ENCODE data around the gene SLC1A3.

The SLC1A3 gene

DNA sequence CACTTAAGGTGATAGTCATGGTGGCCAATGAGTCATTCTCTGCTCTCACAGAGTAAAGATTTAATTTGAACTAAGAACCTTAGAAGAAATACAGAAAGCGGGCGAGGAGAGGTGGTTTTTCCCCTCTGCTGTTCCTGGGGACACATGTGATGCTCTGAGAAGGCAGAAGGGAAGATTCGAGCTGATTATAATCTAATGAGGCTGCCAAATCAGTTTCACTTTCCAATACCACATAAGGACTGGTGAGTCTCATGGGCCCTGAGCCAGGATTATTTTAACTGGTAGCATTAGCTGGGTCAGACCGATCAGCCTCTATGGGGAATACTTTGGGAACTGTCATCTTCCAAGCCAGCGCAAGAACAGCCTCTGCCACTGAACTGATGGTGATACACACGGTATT, 116.5 kb downstream of the SLC1A3 start:
- DNase-seq: no peak

DNA sequence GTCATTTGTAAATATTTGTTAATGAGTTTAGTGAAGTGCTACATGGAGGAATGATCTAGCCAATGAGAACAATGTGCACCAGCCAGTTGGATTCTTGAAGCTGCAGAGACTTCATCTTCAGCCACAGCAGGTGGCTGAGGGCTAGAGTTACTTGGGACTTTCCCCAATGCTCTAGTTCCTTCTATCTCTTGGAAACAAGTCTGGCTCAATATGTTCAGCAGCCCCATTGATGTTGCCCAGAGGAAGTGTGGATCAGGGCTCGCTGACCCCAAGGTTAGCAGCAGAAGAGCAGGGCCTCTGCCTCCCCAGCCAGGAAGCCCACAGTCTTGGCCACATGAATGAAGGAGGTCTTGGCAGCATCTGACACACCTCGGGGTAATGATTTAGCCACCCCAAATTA, 117.5 kb downstream of the SLC1A3 start:
- no peak for DNase-seq

DNA sequence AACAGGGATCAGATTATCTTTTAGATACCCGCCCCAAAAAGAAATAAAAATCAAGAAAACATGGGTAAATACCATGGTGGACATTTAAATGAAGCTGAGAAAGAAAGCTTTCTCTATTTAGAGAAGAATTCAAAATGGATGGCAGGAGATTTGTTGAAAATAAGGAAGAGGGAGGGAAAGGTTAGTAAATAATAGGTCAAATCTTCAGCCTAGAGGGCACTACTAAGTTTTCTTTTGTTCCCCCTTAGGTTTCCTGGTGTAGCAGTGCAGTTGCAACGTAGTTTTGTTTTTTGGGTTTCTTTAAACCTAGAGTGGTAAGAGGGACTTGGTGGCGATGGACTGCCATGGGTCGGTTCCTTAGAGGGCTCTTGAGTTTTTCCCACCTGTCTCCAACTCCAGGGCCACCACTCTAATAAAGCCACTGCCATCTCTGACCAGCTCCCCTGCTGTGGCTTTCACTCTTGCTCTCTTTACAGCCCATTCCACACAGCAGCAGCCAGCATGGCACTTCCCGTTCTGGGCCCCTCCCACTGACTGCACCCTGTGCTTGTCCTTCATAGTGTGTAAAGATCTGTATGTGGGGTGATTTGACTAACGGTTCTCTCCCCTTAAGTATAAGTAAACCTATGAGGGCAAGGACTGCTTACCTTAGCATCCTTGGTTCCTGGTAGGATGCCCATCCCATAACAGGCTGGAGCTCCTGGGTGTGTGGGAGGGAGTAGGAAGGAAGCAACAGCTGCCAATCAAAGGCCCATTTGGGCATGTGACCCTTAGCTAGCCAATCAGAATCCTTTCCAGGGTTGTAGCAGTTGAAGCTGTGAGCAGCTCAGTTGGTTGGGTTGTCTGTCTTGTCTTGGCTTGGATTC, 118.3 kb downstream of the SLC1A3 start:
- DNase-seq: no peak

DNA sequence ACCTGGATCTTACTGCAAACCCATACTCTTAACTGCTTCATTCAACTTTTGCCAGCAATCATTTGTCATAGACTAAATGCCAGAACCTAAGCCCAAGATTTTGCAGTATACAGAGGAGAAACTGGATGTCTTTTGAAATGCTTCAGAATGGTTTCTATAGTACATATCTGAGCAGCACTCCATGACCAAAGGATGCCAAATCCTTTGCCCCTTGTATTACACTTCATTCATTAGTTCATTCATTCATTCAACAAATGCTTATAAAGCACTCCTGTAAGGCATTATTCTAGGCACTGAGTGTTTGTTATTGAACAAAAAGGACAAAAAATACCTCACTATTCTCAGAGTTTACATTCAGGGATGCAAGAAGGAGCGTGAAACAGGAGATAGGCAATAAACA, 119.9 kb downstream of the SLC1A3 start:
- no peak for DNase-seq

DNA sequence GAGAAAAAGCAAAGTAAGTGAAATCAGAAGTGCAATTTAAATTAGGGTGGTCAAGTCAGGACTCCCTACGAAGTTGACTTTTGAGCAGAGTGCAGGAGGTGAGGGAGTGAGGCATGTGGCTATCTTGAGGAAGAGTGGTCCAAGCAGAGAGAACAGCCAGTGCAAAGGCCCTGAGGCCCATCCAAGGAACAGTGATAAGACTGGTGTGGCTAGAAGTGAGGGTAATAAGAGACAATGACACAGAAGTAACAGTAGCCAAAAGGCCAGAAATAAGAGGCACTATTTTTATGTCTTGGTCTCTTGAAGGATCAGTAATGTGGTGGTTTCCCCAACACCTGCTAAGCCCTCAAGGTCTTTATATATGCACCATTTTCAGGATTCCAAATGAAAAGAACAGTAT, 120.4 kb downstream of the SLC1A3 start:
- no peak for DNase-seq

DNA sequence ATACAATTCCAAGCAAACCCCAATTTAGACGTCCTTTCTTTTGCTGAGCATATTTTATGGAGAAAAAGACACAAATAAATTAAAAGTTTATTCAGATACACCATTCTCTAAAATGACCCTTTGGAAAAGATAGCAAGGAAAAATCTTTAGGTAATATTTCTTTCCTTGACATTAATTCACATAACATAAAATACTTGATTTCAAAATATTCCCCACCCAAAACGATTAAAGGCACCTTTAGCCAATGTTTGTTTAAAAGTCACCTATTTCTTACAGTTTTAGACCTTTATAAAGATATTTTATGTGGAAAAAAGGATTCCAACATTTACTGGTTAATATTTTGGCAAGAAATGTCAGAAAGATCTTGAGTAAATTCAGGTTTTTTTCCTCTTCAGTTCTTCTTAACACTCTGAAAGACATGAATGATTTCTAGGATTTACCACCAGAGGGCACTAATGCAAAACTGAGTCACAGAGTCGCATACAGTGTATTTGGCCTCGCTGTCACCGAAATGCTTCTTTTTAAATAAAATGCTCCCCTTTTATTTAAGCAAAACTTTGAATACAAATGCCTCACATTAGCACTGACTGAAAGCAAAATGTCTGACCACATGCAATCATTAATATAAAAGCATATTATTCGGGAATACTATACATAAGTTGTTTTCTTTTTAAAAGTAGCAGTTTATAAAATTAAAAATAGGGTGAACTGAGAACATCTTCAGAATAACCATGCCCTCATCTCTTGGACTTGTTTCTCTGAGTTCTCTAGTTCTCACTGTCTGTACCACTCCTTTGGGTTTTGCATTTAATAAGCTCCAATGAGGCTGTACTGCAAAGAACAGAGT, 122.5 kb downstream of the SLC1A3 start:
- DNase-seq: no peak

DNA sequence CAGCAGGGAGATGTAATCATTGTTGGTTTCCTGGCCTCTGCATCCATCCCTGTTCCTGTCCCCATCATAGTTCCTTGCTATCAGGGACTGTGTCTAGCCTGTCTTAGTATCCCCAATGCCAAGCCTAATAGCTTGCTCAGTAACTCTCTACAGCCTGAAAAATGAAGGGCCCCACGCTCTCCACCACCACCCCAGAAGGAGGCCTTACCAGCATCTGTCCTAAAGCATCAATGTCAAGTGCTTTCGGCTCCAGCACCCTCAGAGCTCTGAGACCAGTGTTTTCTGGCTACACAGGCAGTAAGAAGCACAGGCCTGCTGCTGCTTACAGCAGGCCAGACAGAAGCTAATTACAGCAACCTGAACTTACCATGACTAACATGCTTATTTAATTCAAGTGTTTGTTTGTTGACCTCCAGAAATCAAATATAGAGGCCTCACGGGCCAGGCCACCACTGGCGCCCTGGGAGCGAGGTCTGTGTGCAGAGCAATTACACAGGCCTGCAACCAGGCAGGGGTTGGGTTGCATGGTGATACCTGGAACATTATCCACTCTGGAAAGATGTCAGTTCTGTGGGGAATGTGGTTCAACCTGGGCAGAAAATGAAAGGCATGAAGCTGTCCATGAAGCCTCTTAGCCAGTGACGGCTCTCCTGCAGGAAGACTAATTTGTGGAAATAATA, 124.3 kb downstream of the SLC1A3 start:
- DNase-seq: no peak

DNA sequence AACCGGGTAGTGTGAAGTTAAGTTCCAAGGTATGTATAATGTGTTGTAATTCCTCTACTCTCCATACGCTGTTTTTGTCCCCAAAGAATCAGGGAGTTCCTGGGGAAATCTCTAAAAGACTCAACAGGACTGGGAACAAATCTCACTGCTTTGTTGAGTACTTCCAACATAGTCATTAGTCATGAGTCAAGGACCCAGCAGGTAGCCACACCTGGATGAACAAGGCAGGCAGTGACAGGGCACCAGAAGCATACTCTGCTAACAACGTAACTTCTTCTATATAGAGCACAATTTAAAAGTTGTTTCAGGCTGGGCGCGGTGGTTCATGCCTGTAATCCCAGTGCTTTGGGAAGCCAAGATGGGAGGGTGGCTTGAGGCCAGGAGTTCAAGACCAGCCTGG, 126.8 kb downstream of the SLC1A3 start:
- DNase-seq: no peak

DNA sequence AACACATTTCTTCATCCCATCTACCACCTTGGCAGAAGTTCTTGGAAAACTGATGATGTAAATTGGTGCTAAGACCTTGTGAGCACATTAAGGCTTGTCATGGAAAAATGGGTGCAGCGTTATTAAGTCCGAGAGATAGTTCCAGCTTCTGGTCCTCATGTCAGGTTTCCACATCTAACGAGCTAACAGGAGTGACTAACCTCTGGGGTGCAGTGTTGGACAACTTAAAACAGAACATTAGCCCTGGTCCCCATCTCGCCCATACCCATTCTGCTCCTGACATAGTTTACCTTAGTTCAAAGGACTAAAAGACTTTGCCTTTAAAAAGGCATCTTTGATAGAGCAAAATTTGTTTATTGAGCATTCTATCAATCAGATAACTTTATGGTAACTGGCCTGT, 128.0 kb downstream of the SLC1A3 start:
- DNase-seq: no peak

DNA sequence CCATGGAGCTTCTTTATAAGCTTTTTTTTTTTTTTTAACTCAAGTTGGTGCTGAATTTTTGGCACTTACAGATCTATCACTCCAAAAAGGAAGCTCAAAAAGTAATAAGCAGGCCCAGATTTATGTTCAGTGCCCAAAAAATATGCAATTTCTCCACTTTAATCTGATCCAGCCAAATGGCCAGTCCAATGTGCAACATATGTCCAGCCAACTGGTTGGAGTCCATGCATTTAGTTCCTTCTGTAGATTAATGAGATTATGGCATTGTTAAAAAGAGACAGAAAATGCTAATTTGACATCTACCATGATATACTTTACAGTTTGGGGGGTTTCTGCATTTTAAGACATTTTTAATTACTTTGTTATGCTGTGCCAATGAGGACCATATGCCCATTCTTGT, 129.5 kb downstream of the SLC1A3 start:
- DNase-seq: no peak

Measured in activated gamma-delta T cell (primary cell).